ENCODE results near the gene OGFOD2.

The OGFOD2 gene

DNA sequence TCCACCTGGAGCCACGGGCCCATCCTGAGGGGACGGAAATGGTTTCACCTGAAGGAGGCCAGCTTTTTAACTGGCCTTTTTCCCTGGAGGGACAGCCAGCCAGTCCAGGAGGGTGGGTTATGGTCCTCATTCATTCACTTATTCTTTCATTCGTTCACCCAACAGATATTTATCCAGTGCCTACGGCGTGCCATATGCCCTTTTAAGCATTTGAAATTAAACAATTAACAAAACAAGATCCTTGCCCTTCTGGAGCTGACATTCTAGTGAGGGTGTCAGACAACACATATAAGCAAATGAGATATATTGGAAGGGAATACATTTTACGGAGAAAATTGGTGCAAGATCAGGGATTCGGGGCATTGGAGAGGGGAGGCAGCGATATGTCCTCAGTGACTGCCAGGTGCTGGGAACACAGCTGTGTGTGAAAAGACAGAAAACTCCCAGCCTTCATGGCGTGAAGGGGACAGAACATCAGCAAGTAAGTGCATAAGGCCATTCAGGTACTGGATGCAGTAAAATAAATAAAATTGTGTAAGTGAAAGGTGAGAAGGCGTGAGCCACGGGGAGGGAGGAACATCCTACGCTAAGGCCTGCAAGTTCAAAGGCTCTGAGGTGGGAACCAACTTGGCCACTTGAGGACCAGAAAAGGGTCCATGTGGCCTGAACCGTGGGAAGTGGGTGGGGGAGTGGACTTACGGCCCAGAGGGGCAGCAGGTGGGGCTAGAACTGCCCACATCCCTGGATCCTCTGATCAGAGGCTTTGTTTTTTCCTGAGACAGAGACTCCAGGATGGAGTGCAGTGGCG lies 8.1 kb upstream of the OGFOD2 start:
- no peak for DNase-seq (ENCODE audit: low read depth)
- H3K4me3 ChIP-seq (ENCODE audit: control insufficient read depth, low read depth, low read length), result no peak overlapping the region
- TF ChIP-seq, protein P1, sequence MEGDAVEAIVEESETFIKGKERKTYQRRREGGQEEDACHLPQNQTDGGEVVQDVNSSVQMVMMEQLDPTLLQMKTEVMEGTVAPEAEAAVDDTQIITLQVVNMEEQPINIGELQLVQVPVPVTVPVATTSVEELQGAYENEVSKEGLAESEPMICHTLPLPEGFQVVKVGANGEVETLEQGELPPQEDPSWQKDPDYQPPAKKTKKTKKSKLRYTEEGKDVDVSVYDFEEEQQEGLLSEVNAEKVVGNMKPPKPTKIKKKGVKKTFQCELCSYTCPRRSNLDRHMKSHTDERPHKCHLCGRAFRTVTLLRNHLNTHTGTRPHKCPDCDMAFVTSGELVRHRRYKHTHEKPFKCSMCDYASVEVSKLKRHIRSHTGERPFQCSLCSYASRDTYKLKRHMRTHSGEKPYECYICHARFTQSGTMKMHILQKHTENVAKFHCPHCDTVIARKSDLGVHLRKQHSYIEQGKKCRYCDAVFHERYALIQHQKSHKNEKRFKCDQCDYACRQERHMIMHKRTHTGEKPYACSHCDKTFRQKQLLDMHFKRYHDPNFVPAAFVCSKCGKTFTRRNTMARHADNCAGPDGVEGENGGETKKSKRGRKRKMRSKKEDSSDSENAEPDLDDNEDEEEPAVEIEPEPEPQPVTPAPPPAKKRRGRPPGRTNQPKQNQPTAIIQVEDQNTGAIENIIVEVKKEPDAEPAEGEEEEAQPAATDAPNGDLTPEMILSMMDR (IDR thresholded peaks at IDR 0.05; ENCODE audit: control insufficient read depth, insufficient read depth, low read depth, low read length, missing control alignments), result no peak

DNA sequence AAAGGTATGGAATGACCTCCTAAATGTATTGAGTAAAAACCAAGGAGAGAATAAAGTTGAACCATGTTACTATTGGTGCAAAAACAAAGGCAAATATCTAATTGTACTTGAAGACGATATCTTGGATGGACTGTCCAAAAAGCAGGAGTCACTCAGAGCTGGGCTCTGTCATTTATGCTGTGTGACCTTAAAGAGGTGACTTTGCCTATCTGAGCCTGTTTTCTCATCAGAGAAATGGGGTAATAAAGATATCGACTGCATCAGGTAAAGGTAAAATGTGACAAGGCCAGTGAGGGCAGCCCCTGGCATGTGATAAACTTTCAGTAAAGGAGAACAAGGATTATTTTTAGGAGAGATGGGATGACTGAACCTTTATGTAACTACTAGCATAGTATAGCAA lies 6.9 kb upstream of the OGFOD2 start:
- H3K4me3 ChIP-seq (ENCODE audit: control insufficient read depth, low read depth, low read length), result no peak overlapping the region
- no peak for DNase-seq (ENCODE audit: low read depth)
- TF ChIP-seq, protein P1 (IDR thresholded peaks at IDR 0.05; ENCODE audit: control insufficient read depth, insufficient read depth, low read depth, low read length, missing control alignments), result no peak

DNA sequence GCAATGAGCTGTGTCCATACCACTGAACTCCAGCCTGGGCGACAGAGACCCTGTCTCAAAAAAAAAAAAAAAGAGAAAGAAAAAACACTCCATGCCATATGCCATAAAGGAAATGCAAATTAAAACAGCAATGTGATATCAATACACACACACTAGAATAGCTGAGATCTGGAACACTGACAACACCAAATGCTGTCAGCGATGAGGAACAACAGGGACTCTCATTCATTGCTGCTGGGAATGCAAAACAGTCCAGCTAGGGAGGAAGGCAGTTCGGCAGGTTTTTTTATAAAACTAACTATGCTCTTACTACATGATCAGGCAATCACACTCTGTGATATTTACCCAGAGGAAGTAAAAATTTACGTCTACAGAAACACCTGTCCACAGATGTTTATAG lies 5.4 kb upstream of the OGFOD2 start:
- DNase-seq (ENCODE audit: low read depth), result no peak
- TF ChIP-seq, protein P1 (IDR thresholded peaks at IDR 0.05; ENCODE audit: control insufficient read depth, insufficient read depth, low read depth, low read length, missing control alignments), result no peak
- no peak overlapping the region for H3K4me3 ChIP-seq (ENCODE audit: control insufficient read depth, low read depth, low read length)

DNA sequence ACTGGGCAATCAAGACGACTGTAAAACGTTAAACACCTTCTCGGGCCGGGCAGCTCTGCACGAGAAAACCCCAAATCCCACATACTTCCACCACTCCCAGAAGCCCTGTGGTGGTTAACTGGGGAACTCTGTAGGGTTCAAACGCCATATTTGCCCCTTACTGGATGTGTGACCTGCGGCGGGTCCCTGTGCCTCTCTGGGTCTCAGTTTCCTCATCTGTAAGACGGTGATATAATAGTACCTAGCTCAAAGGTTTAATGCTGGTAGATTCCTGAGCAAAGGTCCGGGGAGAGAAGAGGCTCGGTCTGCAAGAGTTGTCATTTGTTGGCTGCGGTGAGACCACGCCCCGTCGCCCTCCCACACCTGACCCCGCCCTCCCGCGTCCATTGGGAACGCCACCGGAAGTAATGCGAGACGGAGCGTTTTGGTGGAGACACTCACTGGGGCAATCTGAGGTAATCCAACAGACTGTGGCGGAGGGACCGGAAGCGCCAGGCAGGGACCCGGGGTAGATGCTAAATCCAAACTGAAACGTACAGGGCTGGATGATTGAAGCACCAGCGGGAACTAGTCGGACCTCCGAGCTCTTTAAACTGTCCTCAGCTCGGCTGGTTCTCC lies 661 bp upstream of the OGFOD2 start:
- TF ChIP-seq, protein P1 (IDR thresholded peaks at IDR 0.05; ENCODE audit: control insufficient read depth, insufficient read depth, low read depth, low read length, missing control alignments), result no peak
- peak; percentile 91 for DNase-seq (ENCODE audit: low read depth)
- peak overlapping the region; percentile 90 for H3K4me3 ChIP-seq (ENCODE audit: control insufficient read depth, low read depth, low read length)

DNA sequence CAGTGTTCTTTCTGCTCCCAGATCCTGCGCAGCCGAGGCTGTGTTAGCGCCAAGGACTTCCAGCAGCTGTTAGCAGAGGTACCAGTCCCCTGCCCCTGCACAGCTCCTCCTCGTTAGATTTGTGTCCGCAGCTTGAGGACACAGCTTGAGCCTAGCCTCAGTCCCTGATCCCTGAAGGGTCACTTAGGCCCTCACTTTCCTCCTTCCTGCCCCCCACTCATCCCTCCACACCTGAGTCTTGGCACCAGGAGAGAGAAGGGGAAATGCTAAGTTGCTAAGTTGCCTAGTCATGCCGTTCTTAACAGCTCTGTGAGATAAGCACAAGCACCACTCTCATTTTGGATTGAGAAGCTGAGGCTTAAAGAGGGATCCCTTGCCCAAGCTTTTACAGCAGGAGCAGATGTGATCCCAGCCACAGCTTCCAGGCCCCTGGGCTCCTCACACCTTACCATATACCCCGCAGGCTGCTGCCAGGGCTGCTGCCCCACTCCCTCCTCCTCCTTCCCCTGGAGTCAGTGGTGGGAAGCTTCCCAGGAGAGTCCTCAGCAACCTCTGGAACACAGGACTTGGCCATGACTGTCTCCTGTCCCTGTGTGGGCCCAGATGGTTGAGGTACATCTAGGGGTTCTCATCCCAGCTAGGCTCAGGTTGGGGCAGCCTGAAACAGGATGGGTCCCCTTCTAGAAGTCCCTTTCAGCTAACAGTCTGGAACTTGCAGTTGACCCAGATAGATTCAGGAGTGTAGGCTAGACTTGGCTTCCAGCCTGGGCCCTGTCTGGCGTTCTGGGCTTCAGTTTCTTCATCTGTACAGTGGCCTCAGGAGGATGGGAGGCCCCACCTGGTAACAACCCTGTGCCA lies 975 bp downstream of the OGFOD2 start:
- H3K4me3 ChIP-seq (ENCODE audit: control insufficient read depth, low read depth, low read length), result peak overlapping the region; percentile 90
- DNase-seq (ENCODE audit: low read depth), result no peak
- TF ChIP-seq, protein P1 (IDR thresholded peaks at IDR 0.05; ENCODE audit: control insufficient read depth, insufficient read depth, low read depth, low read length, missing control alignments), result no peak

DNA sequence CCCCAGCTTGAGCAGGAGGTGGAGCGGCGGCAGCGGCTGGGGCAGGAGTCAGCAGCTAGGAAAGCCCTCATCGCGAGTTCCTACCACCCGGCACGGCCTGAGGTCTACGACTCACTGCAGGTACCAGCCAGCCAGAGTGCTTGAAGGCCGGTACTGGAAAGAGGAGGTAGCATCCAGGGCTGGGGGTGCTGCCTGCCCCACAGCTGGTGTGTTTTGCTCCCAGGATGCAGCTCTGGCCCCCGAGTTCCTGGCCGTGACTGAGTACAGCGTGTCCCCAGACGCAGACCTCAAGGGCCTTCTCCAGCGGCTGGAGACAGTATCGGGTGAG lies 1.6 kb downstream of the OGFOD2 start:
- H3K4me3 ChIP-seq (ENCODE audit: control insufficient read depth, low read depth, low read length), result no peak overlapping the region; the same call in 1 of the 2 replicates
- TF ChIP-seq, protein P1 (IDR thresholded peaks at IDR 0.05; ENCODE audit: control insufficient read depth, insufficient read depth, low read depth, low read length, missing control alignments), result no peak
- no peak for DNase-seq (ENCODE audit: low read depth)

Measured in AG09309 (cell line).